Breast epithelium (tissue), 3 donors: ENCODE results near the gene CERS3.

Experiments
- CTCF ChIP-seq, 3 donors: fragments of 450-650 bp; IDR thresholded peaks; one replicate each; pipeline ENCODE4 v1.5.1; 2016 to 2017; ENCODE audit warnings: antibody characterized with exemption in 3 of 3, mild to moderate bottlenecking in 3 of 3, moderate library complexity in 3 of 3
- POLR2A ChIP-seq: fragments of 450-650 bp; IDR thresholded peaks from one replicate; pipeline ENCODE4 v1.6.1; 2016; ENCODE audit warnings: antibody characterized with exemption, mild to moderate bottlenecking, moderate library complexity

GRCh38 chr15:100570735-100571313 is 42.1 kb upstream of the CERS3 start:
- TF ChIP-seq POLR2A = no peak
- no peak for TF ChIP-seq CTCF (IDR thresholded peaks at IDR 0.05)
